Caco-2 (cell line): ENCODE measurements around the gene MRO. TPM values are rescaled to one million over a fixed set of nuclear protein-coding genes. Genes with fewer than 3 reads are reported as not detected.

Experiments
- BruUV-seq: library from RNA; stranded (reverse); fragments of 400-500 nt; replicated peaks from 2 replicates; lab custom pipeline; 2021; lab: Mats Ljungman, UMichigan
- CTCF ChIA-PET: fragments of 300-600 bp; sonication (Branson Sonifier 250); formaldehyde crosslinking; loops from one replicate; lab custom pipeline; 2022; ENCODE audit warnings: antibody characterized with exemption; lab: Charles Lee
- POLR2A ChIA-PET: fragments of 300-600 bp; sonication (Branson Sonifier 250); formaldehyde crosslinking; loops from one replicate; lab custom pipeline; 2022; ENCODE audit warnings: antibody characterized with exemption; lab: Charles Lee
- DNase-seq, 2 experiments: peaks; one replicate each; pipeline versions ENCODE4 v3.0.0 to v3.0.0-alpha.2; 2020 to 2022
- H3K27me3 ChIP-seq: replicated peaks from 2 replicates; pipeline ENCODE4 v1.6.0; 2011; ENCODE audit warnings: low read length; ENCODE audit not compliant: control insufficient read depth, insufficient read depth
- H3K36me3 ChIP-seq: 2 replicates; pipeline ENCODE4 v1.5.1; 2011; ENCODE audit warnings: low read length; ENCODE audit not compliant: control insufficient read depth, insufficient read depth
- H3K4me1 ChIP-seq: fragments of 250-450 bp; sonication (Bioruptor Pico); 2 replicates; pipeline ENCODE4 v1.5.1; 2020; ENCODE audit warnings: mild to moderate bottlenecking
- H3K4me3 ChIP-seq: 2 replicates; pipeline ENCODE4 v1.5.1; 2011; ENCODE audit warnings: low read depth, mild to moderate bottlenecking, control low read depth, low read length
- H3K9me3 ChIP-seq: fragments of 250-450 bp; sonication (Bioruptor Pico); 2 replicates; pipeline ENCODE4 v1.5.1; 2020; ENCODE audit warnings: mild to moderate bottlenecking, moderate library complexity
- H3K27ac Mint-ChIP-seq: one replicate; pipeline ENCODE4 v1.8.0; 2022; ENCODE audit warnings: mixed read lengths; ENCODE audit not compliant: unreplicated experiment
- H3K27me3 Mint-ChIP-seq: one replicate; pipeline ENCODE4 v1.8.0; 2022; ENCODE audit warnings: mixed read lengths; ENCODE audit not compliant: insufficient read depth, unreplicated experiment
- H3K36me3 Mint-ChIP-seq: one replicate; pipeline ENCODE4 v1.8.0; 2022; ENCODE audit warnings: mild to moderate bottlenecking, mixed read lengths; ENCODE audit not compliant: insufficient read depth, unreplicated experiment
- H3K4me1 Mint-ChIP-seq: one replicate; pipeline ENCODE4 v1.8.0; 2022; ENCODE audit warnings: low read depth, mixed read lengths; ENCODE audit not compliant: unreplicated experiment
- H3K4me3 Mint-ChIP-seq: one replicate; pipeline ENCODE4 v1.8.0; 2022; ENCODE audit warnings: mild to moderate bottlenecking, moderate library complexity, mixed read lengths; ENCODE audit not compliant: unreplicated experiment
- H3K9me3 Mint-ChIP-seq: one replicate; pipeline ENCODE4 v1.8.0; 2022; ENCODE audit warnings: mixed read lengths; ENCODE audit not compliant: unreplicated experiment
- intact Hi-C: fragments of 100-400 bp; cut with micrococcal nuclease; formaldehyde crosslinking; loops from one replicate; pipeline ENCODE4 v1.10.0; 2022; ENCODE audit not compliant: unreplicated experiment
- total RNA-seq: library from RNA; stranded (reverse); gene quantifications from 2 replicates; pipeline ENCODE4 v1.2.3, GENCODE V29; 2022
- TF ChIP-seq, protein P1 (sequence below), 2 experiments: fragments of 200-600 bp in 1 of 2; IDR thresholded peaks; 1 replicate in 1 of 2; 2 replicates in 1 of 2; pipeline versions ENCODE4 v1.5.1 to v1.8.0; 2011 to 2022; ENCODE audit warnings: antibody characterized with exemption in 1 of 2, control low read depth in 1 of 2, inconsistent platforms in 1 of 2, low read depth in 1 of 2, low read length in 1 of 2, mild to moderate bottlenecking in 1 of 2, moderate library complexity in 1 of 2; ENCODE audit not compliant: insufficient read depth in 1 of 2, severe bottlenecking in 1 of 2, unreplicated experiment in 1 of 2

The MRO gene
- total RNA-seq, 1 experiment from 2014 or later, result not detected

DNA sequence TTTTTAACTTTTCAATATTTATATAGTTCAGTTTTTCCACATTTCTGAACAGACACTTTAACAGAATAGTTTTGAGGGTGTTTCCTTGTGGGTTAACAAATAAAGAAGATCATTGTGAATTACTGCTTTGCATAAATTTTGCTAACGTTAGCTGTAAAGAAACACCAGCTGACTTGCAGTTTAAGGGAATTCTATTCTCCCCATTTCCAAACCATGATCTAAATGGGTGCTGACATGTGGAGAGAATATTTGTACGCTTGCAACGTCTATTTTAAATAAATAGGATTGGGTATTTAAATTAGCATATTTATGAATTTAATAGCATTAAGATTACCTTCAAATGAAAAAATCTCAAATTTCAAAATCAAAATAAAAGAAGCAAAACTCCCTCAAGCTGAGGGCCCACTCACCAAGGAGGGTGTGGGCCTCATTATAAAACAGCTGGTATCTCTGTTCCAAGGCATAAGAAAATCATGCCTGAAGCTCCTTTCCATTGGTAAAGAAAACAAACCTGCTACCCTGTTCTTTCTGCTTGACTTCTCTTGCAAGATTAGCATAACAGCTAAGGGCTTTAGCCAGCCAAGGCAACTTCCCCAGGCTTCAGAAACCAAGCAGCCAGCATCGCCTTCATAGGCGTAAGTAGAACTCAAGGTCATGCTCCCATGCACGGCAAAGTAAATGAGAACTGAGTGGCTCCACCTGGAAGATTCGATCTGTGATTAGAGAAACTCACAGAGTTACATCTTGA, 3.2 kb downstream of the MRO start:
- no peak overlapping the region for H3K4me3 ChIP-seq
- Mint-ChIP-seq H3K4me1 (no peaks in the 10 kb centered on the region), H3K4me3 (no peak overlapping the region), H3K27ac (no peak overlapping the region), H3K36me3 (no peaks in the 10 kb centered on the region), H3K9me3 (no peaks in the 10 kb centered on the region), H3K27me3 (peaks cover 3% of the 10 kb centered on the region)
- H3K27me3 ChIP-seq, result no peaks in the 10 kb centered on the region
- H3K4me1 ChIP-seq, result no peaks in the 10 kb centered on the region
- DNase-seq, result no peak
- intact Hi-C loops, result no loop called here
- TF ChIP-seq, protein P1, sequence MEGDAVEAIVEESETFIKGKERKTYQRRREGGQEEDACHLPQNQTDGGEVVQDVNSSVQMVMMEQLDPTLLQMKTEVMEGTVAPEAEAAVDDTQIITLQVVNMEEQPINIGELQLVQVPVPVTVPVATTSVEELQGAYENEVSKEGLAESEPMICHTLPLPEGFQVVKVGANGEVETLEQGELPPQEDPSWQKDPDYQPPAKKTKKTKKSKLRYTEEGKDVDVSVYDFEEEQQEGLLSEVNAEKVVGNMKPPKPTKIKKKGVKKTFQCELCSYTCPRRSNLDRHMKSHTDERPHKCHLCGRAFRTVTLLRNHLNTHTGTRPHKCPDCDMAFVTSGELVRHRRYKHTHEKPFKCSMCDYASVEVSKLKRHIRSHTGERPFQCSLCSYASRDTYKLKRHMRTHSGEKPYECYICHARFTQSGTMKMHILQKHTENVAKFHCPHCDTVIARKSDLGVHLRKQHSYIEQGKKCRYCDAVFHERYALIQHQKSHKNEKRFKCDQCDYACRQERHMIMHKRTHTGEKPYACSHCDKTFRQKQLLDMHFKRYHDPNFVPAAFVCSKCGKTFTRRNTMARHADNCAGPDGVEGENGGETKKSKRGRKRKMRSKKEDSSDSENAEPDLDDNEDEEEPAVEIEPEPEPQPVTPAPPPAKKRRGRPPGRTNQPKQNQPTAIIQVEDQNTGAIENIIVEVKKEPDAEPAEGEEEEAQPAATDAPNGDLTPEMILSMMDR (IDR thresholded peaks at IDR 0.05; ENCODE audit: insufficient read depth in 1 of 2, low read depth in 1 of 2, low read length in 1 of 2, severe bottlenecking in 1 of 2, unreplicated experiment in 1 of 2), result no peak
- H3K36me3 ChIP-seq, result no peaks in the 10 kb centered on the region
- no peaks in the 10 kb centered on the region for H3K9me3 ChIP-seq
- POLR2A ChIA-PET, result no interaction called here
- no TSS peak for BruUV-seq
- CTCF ChIA-PET, result no interaction called here

DNA sequence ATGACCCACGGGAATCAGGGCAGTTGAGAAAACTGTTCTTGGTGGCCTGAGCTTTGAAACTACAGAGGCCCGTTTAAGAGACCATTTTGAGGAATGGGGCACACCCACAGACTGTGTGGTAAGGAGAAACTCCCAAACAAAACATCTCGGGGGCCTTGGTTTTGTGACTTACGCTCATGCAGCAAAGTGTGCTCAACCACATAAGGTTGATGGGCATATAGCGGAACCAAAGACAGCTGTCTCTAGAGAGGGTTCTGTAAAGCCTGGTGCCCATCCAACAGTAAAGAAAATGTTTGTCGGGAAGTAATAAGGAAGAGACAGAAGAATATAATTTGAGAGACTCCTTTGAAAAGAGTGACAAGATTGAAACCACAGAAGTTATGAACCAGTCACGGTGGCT, 5.4 kb downstream of the MRO start:
- Histone ChIP-seq H3K36me3 (no peaks in the 10 kb centered on the region), H3K9me3 (no peaks in the 10 kb centered on the region), H3K27me3 (no peaks in the 10 kb centered on the region), H3K4me3 (no peak overlapping the region), H3K4me1 (no peaks in the 10 kb centered on the region)
- no peak for DNase-seq
- Mint-ChIP-seq H3K27me3 (peaks cover 3% of the 10 kb centered on the region), H3K4me1 (no peaks in the 10 kb centered on the region), H3K27ac (no peak overlapping the region), H3K4me3 (no peak overlapping the region), H3K9me3 (no peaks in the 10 kb centered on the region), H3K36me3 (no peaks in the 10 kb centered on the region)
- BruUV-seq, result no TSS peak
- ChIA-PET POLR2A (no interaction called here), CTCF (interaction anchor here (0.6 kb wide), 1 partner anchor 54 kb away, joined by 3 read pairs; no protein-coding TSS in a partner anchor)
- TF ChIP-seq, protein P1 (IDR thresholded peaks at IDR 0.05; ENCODE audit: insufficient read depth in 1 of 2, low read depth in 1 of 2, low read length in 1 of 2, severe bottlenecking in 1 of 2, unreplicated experiment in 1 of 2), result no peak
- intact Hi-C loops, result no loop called here

DNA sequence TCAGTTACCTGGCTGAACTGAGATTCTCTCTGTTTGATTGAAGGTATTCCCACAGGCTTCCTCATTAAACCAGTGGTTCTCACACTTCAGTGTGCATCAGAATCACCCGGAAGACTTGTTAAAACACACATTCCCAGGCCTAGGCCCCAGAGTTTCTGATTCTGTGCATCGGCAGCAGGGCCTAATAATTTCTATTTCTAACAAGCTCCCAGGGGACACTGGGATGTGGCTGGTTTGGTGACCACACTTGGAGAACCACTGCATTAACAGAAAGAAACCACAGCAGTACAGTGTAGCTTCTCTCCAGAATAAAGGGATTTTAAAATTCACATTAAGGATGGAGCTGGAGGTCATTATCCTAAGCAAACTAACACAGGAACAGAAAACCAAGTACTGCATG, 6.5 kb downstream of the MRO start:
- intact Hi-C loops, result no loop called here
- H3K36me3 Mint-ChIP-seq, result no peaks in the 10 kb centered on the region
- peaks cover 3% of the 10 kb centered on the region for H3K27me3 Mint-ChIP-seq
- H3K4me3 ChIP-seq, result no peak overlapping the region
- no peaks in the 10 kb centered on the region for H3K4me1 Mint-ChIP-seq
- ChIA-PET POLR2A (no interaction called here), CTCF (no interaction called here)
- no peaks in the 10 kb centered on the region for H3K36me3 ChIP-seq
- TF ChIP-seq, protein P1 (IDR thresholded peaks at IDR 0.05; ENCODE audit: insufficient read depth in 1 of 2, low read depth in 1 of 2, low read length in 1 of 2, severe bottlenecking in 1 of 2, unreplicated experiment in 1 of 2), result no peak
- no peaks in the 10 kb centered on the region for H3K9me3 Mint-ChIP-seq
- H3K9me3 ChIP-seq, result no peaks in the 10 kb centered on the region
- H3K27ac Mint-ChIP-seq, result no peak overlapping the region
- H3K4me3 Mint-ChIP-seq, result no peak overlapping the region
- DNase-seq, result no peak
- no peaks in the 10 kb centered on the region for H3K4me1 ChIP-seq
- H3K27me3 ChIP-seq, result no peaks in the 10 kb centered on the region
- no TSS peak for BruUV-seq
